Effector CD4-positive, alpha-beta T cell (primary cell): ENCODE results near the gene ZSWIM8.

Source experiments
- DNase-seq: peaks from one replicate; pipeline ENCODE4 v3.0.0-alpha.2; 2020

Gene ZSWIM8

DNA sequence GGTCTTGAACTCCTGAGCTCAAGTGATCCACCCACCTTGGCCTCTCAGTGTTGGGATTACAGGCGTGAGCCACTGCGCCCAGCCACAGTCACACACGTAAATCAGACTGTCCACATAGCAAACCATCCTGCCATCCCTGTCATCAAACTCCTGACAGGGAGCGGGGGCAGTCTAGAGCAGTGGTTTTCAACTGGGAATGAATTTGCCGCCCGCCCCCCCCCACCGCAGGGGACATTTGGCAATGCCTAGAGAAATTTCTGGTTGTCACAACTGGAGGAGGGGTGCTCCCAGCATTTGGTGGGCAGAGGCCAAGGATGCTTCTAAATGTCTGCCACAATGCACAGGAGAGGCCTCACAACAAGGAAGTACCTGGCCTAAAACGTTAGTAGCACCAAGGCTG lies 64.8 kb downstream of the ZSWIM8 start:
- no peak for DNase-seq

DNA sequence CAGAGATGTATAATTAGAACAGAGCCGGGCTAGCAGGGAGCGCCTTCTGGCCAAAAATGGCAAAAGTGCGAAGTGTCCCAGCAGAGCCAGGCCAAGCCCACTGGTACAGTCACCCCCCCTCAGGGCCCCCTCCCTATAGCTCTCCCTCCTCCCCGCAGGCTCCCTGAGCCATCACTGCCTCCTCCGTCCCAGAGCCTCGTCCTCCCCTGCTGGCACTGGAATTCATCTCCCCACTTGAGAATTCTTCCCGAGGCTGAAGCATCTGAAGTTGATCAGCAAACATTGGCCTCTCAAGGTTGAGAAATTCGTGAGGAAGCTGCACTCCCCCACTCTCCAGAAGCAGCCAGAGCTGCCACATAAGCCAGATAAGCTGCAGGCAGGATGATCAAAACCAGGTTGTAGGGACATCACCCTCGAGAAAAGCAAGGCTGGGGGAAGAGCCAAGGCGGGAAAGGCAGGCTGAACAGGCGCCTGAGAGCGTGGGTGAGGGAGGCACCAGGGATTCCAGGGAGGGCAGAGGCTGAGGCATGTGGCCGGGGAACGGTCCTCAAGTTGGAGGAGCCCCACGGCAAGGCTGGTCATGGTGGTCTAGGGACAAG lies 65.6 kb downstream of the ZSWIM8 start:
- no peak for DNase-seq
